ENCODE measurements around the gene NQO2. TPM values are rescaled to one million over a fixed set of nuclear protein-coding genes. Genes with fewer than 3 reads are reported as not detected.

Gene NQO2
- total RNA-seq, 1 donor from 2014 or later = 12.7 TPM

DNA sequence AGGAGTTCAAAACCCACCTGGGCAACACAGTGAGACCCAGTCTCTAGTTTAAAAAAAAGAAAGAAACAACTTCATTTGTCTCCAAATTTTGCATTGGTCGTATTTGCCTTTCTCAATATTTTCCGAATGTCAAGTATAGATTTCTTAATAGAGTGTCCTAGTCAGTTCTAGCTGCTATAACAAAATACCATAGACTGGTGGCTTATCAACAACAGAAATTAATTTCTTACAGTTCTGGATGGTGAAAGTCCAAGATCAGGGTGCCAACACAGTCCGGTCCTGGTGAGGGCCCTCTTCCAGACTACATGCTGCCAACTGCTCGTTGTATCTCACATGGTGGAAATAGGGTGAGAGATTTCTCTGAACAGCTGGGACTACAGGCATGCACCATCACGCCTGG lies 34.0 kb downstream of the NQO2 start:
- TF ChIP-seq, protein P1, sequence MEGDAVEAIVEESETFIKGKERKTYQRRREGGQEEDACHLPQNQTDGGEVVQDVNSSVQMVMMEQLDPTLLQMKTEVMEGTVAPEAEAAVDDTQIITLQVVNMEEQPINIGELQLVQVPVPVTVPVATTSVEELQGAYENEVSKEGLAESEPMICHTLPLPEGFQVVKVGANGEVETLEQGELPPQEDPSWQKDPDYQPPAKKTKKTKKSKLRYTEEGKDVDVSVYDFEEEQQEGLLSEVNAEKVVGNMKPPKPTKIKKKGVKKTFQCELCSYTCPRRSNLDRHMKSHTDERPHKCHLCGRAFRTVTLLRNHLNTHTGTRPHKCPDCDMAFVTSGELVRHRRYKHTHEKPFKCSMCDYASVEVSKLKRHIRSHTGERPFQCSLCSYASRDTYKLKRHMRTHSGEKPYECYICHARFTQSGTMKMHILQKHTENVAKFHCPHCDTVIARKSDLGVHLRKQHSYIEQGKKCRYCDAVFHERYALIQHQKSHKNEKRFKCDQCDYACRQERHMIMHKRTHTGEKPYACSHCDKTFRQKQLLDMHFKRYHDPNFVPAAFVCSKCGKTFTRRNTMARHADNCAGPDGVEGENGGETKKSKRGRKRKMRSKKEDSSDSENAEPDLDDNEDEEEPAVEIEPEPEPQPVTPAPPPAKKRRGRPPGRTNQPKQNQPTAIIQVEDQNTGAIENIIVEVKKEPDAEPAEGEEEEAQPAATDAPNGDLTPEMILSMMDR (conservative IDR thresholded peaks at IDR 0.05; ENCODE audit: low read depth, low read length) = no peak
- H3K4me3 ChIP-seq (ENCODE audit: low read depth, low read length) = no peak overlapping the region
- DNase-seq (ENCODE audit: low read depth) = no peak

DNA sequence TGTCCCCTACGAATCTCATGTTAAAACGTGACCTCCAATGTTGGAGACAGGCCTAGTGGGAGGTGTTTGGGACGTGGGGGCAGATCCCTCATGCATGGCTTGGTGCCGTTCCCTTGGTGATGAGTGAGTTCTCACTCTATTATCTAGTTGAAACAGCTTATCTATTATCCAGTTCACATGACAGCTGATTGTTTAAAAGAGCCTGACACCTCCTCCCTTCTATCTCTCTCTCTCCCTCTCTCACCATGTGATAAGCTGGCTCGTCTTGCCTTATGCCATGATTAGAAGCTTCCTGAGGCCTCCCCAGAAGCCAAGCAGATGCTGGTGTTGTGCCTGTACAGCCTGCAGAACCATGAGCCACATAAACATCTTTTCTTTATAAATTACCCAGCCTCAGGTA lies 35.7 kb downstream of the NQO2 start:
- TF ChIP-seq, protein P1 (conservative IDR thresholded peaks at IDR 0.05; ENCODE audit: low read depth, low read length) = no peak
- no peak overlapping the region for H3K4me3 ChIP-seq (ENCODE audit: low read depth, low read length)
- DNase-seq (ENCODE audit: low read depth) = no peak

DNA sequence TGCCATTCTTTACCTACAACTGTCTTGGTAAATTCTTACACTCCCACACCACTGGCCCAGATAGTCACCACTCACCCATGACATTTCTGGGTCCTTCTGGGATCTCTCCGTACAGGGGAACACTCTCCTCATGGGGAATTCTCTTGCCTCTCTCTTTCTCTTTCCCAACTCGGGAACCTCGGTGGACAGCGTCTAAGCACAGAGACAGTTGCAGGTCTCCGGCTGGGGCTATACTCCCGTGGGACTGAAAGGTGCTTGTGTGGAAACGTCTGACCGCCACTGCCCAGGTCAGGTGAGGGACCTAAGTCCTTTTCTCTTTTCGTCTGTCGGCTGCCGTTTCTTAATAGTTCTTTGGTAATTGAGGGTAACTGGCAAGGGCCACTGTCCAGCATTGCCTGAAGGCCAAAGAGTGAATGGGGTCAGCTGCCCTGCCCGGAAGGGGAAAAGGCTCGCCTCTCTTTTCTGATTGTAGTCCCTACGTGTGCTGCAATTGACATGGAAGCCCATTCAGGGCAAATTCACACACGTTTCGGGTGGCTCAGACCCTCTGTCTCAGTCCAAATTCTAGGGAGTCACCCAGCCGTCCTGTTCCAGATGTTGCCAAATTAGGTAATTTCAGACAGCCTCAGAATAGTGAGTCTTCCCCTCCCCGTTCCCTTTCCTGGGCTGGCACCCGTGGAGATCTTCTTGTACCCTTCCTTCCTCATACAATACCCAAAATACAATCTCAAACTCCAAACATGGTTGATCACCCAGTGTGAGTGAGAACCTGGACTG lies 37.4 kb downstream of the NQO2 start:
- TF ChIP-seq, protein P1 (conservative IDR thresholded peaks at IDR 0.05; ENCODE audit: low read depth, low read length) = no peak
- no peak for DNase-seq (ENCODE audit: low read depth)
- no peak overlapping the region for H3K4me3 ChIP-seq (ENCODE audit: low read depth, low read length)

DNA sequence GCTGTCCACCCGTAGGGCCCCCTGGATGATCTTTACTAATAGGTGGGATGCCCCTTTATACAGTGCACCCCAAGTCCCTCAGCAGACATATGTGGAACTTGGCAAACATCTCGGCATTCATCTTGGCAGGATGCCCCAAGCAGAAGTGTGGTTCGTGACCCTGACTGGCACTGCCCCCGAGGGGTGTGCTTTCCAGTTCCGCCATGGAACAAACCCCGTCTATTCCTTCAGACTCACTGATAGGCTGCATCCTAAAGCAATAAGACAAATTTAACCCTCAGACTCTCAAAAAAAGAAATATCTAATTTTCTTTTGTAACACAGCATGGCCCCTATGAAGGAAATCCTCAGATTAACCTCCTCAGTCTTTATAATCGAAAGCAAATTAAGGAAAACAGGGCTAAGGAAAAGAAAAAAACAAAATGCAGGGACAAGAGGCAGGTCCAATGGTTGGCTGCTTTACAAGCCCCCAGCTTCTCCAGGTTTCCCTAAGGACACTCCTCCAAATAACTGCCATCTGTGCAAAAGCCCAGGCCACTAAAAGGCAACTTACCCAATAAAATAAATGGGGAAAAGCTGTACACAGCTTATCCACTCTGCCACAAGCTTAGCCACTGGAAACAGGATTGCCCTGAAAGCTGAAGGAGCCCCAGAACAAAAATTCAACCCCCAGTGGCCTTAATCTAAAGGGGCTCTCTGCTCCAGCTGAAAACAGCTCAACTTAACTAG lies 38.1 kb downstream of the NQO2 start:
- TF ChIP-seq, protein P1 (conservative IDR thresholded peaks at IDR 0.05; ENCODE audit: low read depth, low read length) = no peak

DNA sequence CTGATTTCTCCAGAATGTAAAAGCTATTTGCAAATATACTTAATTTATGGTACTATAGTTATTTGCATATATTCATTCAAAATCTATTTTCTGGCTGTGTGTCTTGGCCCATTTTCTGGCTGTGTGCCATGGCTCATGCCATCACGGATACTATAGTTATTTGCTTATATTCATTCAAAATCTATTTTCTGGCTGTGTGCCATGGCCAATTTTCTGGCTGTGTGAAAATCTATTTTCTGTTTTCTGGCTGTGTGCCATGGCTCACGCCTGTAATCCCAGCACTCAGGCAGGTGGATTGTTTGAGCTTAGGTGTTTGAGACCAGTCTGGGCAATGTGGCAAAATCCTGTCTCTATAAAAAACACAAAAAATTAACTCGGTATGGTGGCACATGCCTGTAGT lies 39.7 kb downstream of the NQO2 start:
- no peak for DNase-seq (ENCODE audit: low read depth)
- TF ChIP-seq, protein P1 (conservative IDR thresholded peaks at IDR 0.05; ENCODE audit: low read depth, low read length) = no peak

More for the DNA sequence above, 38.1 kb downstream of the NQO2 start:
- DNase-seq (ENCODE audit: low read depth) = no peak
- no peak overlapping the region for H3K4me3 ChIP-seq (ENCODE audit: low read depth, low read length)

DNA sequence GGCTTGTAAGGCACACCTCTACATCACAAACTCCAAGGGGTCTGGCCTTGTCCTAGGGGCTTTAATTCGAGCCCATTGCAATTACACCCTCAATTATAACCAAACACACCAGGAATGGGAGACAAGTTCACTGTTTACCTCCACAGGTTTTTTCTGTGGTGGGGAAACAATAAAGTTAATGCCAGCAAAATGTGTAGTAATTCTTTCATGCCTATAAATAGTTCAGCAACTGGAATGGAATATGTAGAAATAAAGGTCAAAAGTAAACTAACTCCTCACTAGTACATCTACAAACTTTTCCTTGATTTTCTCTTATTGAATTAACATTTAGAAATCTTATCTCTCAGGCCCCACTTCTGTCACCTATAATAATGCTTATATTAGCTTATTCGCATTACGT lies 41.5 kb downstream of the NQO2 start:
- TF ChIP-seq, protein P1 (conservative IDR thresholded peaks at IDR 0.05; ENCODE audit: low read depth, low read length) = no peak
- no peak overlapping the region for H3K4me3 ChIP-seq (ENCODE audit: low read depth, low read length)
- DNase-seq (ENCODE audit: low read depth) = no peak

More for the DNA sequence above, 39.7 kb downstream of the NQO2 start:
- H3K4me3 ChIP-seq (ENCODE audit: low read depth, low read length) = no peak overlapping the region
